Activated B cell treated with CpG ODN at 0.5 μM for 24 hours (primary cell): Measurements from ENCODE around the gene TRMT10B. TPM values are rescaled to one million over a fixed set of nuclear protein-coding genes. Genes with fewer than 3 reads are reported as not detected.
"Not testable (repeated sequence)": the region's sequence is repeated elsewhere in the genome, so short reads cannot be mapped to it uniquely, and the experiment has no call there.

ENCODE experiments used
- ATAC-seq: fragments of 200-7000 bp; cut with Tn5 transposase; one replicate; pipeline ENCODE4 v1.10.0; 2021; ENCODE audit warnings: low read depth, mild to moderate bottlenecking, moderate library complexity
- CTCF ChIA-PET: fragments of 350-600 bp; sonication (Branson Sonifier 250); formaldehyde crosslinking; loops from one replicate; lab custom pipeline; 2021; ENCODE audit warnings: antibody characterized with exemption; lab: Charles Lee
- POLR2A ChIA-PET: fragments of 350-600 bp; sonication (Branson Sonifier 250); formaldehyde crosslinking; loops from one replicate; lab custom pipeline; 2021; ENCODE audit warnings: antibody characterized with exemption; lab: Charles Lee
- DNase-seq: peaks from one replicate; pipeline ENCODE4 v3.0.0; 2022
- H3K27ac Mint-ChIP-seq: one replicate; pipeline ENCODE4 v1.8.0; 2020; ENCODE audit warnings: mixed read lengths
- H3K27me3 Mint-ChIP-seq: one replicate; pipeline ENCODE4 v1.8.0; 2021; ENCODE audit warnings: mixed read lengths
- H3K36me3 Mint-ChIP-seq: one replicate; pipeline ENCODE4 v1.8.0; 2021; ENCODE audit warnings: low read depth, mixed read lengths
- H3K4me1 Mint-ChIP-seq: one replicate; pipeline ENCODE4 v1.8.0; 2021; ENCODE audit warnings: mixed read lengths
- H3K4me3 Mint-ChIP-seq: one replicate; pipeline ENCODE4 v1.8.0; 2020; ENCODE audit warnings: mild to moderate bottlenecking, mixed read lengths
- H3K9me3 Mint-ChIP-seq: one replicate; pipeline ENCODE4 v1.8.0; 2020; ENCODE audit warnings: mixed read lengths
- intact Hi-C: fragments of 100-400 bp; cut with micrococcal nuclease; formaldehyde crosslinking; loops from one replicate; pipeline ENCODE4 v1.15.1; 2024
- total RNA-seq: library from RNA; stranded (reverse); gene quantifications from 2 replicates; pipeline ENCODE4 v1.2.3, GENCODE V29; 2022
- TF ChIP-seq, protein P1 (sequence below): fragments of 200-600 bp; IDR thresholded peaks from one replicate; pipeline ENCODE4 v1.8.0; 2022; ENCODE audit warnings: antibody characterized with exemption, mild to moderate bottlenecking

TRMT10B gene
- total RNA-seq, 1 donor from 2014 or later: 15.0 TPM

GRCh38 chr9:37760416-37761161 is 7.0 kb downstream of the TRMT10B start:
- Mint-ChIP-seq H3K27ac (no peak overlapping the region), H3K4me3 (no peak overlapping the region), H3K9me3 (no peaks in the 10 kb centered on the region), H3K36me3 (peaks cover 38% of the 10 kb centered on the region), H3K27me3 (no peaks in the 10 kb centered on the region), H3K4me1 (peaks cover under 1% of the 10 kb centered on the region)
- CTCF ChIA-PET: no interaction called here
- intact Hi-C loops: no loop called here
- DNase-seq: no peak
- POLR2A ChIA-PET: no interaction called here
- TF ChIP-seq, protein P1, sequence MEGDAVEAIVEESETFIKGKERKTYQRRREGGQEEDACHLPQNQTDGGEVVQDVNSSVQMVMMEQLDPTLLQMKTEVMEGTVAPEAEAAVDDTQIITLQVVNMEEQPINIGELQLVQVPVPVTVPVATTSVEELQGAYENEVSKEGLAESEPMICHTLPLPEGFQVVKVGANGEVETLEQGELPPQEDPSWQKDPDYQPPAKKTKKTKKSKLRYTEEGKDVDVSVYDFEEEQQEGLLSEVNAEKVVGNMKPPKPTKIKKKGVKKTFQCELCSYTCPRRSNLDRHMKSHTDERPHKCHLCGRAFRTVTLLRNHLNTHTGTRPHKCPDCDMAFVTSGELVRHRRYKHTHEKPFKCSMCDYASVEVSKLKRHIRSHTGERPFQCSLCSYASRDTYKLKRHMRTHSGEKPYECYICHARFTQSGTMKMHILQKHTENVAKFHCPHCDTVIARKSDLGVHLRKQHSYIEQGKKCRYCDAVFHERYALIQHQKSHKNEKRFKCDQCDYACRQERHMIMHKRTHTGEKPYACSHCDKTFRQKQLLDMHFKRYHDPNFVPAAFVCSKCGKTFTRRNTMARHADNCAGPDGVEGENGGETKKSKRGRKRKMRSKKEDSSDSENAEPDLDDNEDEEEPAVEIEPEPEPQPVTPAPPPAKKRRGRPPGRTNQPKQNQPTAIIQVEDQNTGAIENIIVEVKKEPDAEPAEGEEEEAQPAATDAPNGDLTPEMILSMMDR: no peak
- ATAC-seq: no peak

GRCh38 chr9:37761511-37761910 is 7.9 kb downstream of the TRMT10B start:
- Mint-ChIP-seq H3K4me3 (no peak overlapping the region), H3K36me3 (peaks cover 41% of the 10 kb centered on the region), H3K9me3 (no peaks in the 10 kb centered on the region), H3K27me3 (no peaks in the 10 kb centered on the region), H3K4me1 (no peaks in the 10 kb centered on the region), H3K27ac (no peak overlapping the region)
- CTCF ChIA-PET: no interaction called here
- POLR2A ChIA-PET: no interaction called here
- intact Hi-C loops: no loop called here
- TF ChIP-seq, protein P1: no peak
- ATAC-seq (no peak), DNase-seq (no peak)

DNA sequence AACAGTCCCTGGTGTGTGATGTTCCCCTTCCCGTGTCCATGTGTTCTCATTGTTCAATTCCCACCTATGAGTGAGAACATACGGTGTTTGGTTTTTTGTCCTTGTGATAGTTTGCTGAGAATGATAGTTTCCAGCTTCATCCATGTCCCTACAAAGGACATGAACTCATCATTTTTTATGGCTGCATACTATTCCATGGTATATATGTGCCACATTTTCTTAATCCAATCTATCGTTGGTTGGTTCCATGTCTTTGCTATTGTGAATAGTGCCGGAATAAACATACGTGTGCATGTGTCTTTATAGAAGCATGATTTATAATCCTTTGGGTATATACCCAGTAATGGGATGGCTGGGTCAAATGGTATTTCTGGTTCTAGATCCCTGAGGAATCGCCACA is 11.7 kb downstream of the TRMT10B start:
- peaks cover 57% of the 10 kb centered on the region for H3K36me3 Mint-ChIP-seq
- DNase-seq, POLR2A ChIA-PET, intact Hi-C loops, H3K27me3 Mint-ChIP-seq, H3K27ac Mint-ChIP-seq, H3K4me3 Mint-ChIP-seq, H3K9me3 Mint-ChIP-seq, CTCF ChIA-PET, ATAC-seq, H3K4me1 Mint-ChIP-seq: not testable (repeated sequence)

DNA sequence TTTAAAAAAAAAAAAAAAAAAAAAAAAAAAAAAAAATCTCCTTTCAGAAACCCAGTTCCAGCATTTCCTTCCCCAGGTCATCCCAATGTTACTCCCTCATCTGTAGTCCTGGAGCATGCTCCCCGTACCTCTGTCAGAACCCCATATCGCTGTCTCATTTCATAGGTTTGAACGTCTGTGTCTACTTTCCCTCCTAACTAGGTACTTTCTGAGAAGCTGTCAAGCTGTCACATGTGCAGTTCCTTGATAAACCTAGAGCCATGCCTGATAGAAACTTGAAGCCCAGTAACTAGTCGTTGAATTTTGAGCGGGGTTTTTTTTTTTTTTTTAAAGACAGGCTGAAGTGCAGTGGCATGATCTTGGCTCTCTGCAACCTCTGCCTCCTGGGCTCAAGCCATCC is 15.7 kb downstream of the TRMT10B start:
- no peak for DNase-seq
- intact Hi-C loops: no loop called here
- POLR2A ChIA-PET: interaction anchor here (0.6 kb wide), 1 partner anchor 116 kb away, joined by 4 read pairs; no protein-coding TSS in a partner anchor

DNA sequence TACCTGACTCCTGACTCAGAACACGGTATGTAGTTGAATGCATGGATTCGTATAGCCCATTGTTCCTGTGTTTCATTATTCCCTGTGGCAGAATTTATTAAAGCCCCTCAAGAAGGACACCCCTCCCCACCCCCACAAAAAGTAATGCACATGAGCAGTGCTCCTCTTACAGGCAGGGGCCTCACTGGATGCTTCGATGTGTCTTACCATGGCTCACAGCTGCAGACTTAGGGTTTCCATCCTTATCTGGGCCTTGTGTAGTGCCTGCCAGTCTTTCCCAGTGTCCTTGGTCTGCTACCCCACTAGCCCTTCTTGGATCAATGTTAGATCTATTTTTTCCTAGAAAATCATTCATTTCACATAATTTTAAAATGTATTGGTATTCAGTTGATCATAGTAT is 16.4 kb downstream of the TRMT10B start:
- TF ChIP-seq, protein P1: no peak
- intact Hi-C loops: loop anchor here (10.0 kb wide), 1 partner anchor 85 kb away; no protein-coding TSS in a partner anchor
- Mint-ChIP-seq H3K27ac (no peak overlapping the region), H3K27me3 (no peaks in the 10 kb centered on the region), H3K4me1 (no peaks in the 10 kb centered on the region), H3K4me3 (no peak overlapping the region), H3K36me3 (peaks cover 60% of the 10 kb centered on the region), H3K9me3 (no peaks in the 10 kb centered on the region)
- ChIA-PET CTCF (no interaction called here), POLR2A (interaction anchor here (0.6 kb wide), 1 partner anchor 115 kb away, joined by 4 read pairs; no protein-coding TSS in a partner anchor)
- ATAC-seq (no peak), DNase-seq (no peak)

More for the DNA sequence above, 15.7 kb downstream of the TRMT10B start:
- H3K4me3 Mint-ChIP-seq: no peak overlapping the region
- H3K27ac Mint-ChIP-seq: no peak overlapping the region
- no peak for ATAC-seq
- CTCF ChIA-PET: no interaction called here
- peaks cover 58% of the 10 kb centered on the region for H3K36me3 Mint-ChIP-seq
- no peaks in the 10 kb centered on the region for H3K9me3 Mint-ChIP-seq
- no peaks in the 10 kb centered on the region for H3K27me3 Mint-ChIP-seq
- TF ChIP-seq, protein P1: no peak
- H3K4me1 Mint-ChIP-seq: no peaks in the 10 kb centered on the region
